ENCODE results near the gene KRTAP26-1. TPM values are rescaled to one million over a fixed set of nuclear protein-coding genes. Genes with fewer than 3 reads are reported as not detected.

KRTAP26-1 gene
- total RNA-seq, 1 donor from 2014 or later: not detected

Other genes starting within 250 kb of the KRTAP26-1 start
- not detected in 2 replicates for gene CLDN17, start 153.5 kb downstream of the KRTAP26-1 start, total RNA-seq
- gene CLDN8, start 104.2 kb downstream of the KRTAP26-1 start, total RNA-seq: not detected in 2 replicates
- not detected in 2 replicates for gene KRTAP24-1, start 37.4 kb downstream of the KRTAP26-1 start, total RNA-seq
- not detected in 2 replicates for gene KRTAP25-1, start 30.8 kb downstream of the KRTAP26-1 start, total RNA-seq
- not detected in 2 replicates for gene KRTAP27-1, start 17.4 kb upstream of the KRTAP26-1 start, total RNA-seq
- gene KRTAP23-1, start 28.3 kb upstream of the KRTAP26-1 start, total RNA-seq: not detected in 2 replicates
- gene KRTAP13-2, start 52.0 kb upstream of the KRTAP26-1 start, total RNA-seq: not detected in 2 replicates
- gene KRTAP13-1, start 75.7 kb upstream of the KRTAP26-1 start, total RNA-seq: not detected in 2 replicates
- not detected in 2 replicates for gene KRTAP13-3, start 105.6 kb upstream of the KRTAP26-1 start, total RNA-seq
- gene KRTAP13-4, start 109.9 kb upstream of the KRTAP26-1 start, total RNA-seq: not detected in 2 replicates
- not detected in 2 replicates for gene KRTAP15-1, start 120.0 kb upstream of the KRTAP26-1 start, total RNA-seq
- gene KRTAP19-1, start 160.1 kb upstream of the KRTAP26-1 start, total RNA-seq: not detected in 2 replicates
- gene KRTAP19-2, start 167.1 kb upstream of the KRTAP26-1 start, total RNA-seq: not detected in 2 replicates
- gene KRTAP19-3, start 171.7 kb upstream of the KRTAP26-1 start, total RNA-seq: not detected in 2 replicates
- gene KRTAP19-4, start 176.8 kb upstream of the KRTAP26-1 start, total RNA-seq: not detected in 2 replicates
- not detected in 2 replicates for gene KRTAP19-5, start 181.8 kb upstream of the KRTAP26-1 start, total RNA-seq
- not detected in 2 replicates for gene KRTAP19-6, start 221.5 kb upstream of the KRTAP26-1 start, total RNA-seq
- not detected in 2 replicates for gene KRTAP19-7, start 241.0 kb upstream of the KRTAP26-1 start, total RNA-seq

All from activated T-helper 2 cell treated with anti-CD3 and anti-CD28 coated beads, Interferon-gamma antibody, Interleukin-2, Interleukin-4, amounts not matched to agents 10 μg/mL and 5 μg/mL and 100 μg/mL, durations not matched to agents 14 hours and 24 hours and 36 hours (primary cell).